SK-N-SH treated with all-trans-retinoic acid at 6 μM for 48 hours (cell line): Measurements from ENCODE around the gene TFCP2L1.

Experiments
- ATAC-seq: fragments of 200-7000 bp; cut with Tn5 transposase; 3 replicates; pipeline ENCODE4 v1.9.1; 2020; ENCODE audit warnings: mild to moderate bottlenecking, moderate library complexity
- ARNTL ChIP-seq: fragments of 450-650 bp; formaldehyde crosslinking; IDR thresholded peaks from 2 replicates; pipeline ENCODE4 v1.5.0; 2020; ENCODE audit warnings: low read depth, mild to moderate bottlenecking, moderate library complexity, borderline replicate concordance
- ESRRG ChIP-seq: fragments of 250-450 bp; sonication (Bioruptor Pico); IDR thresholded peaks from 2 replicates; pipeline ENCODE4 v1.6.1; 2021; ENCODE audit warnings: mild to moderate bottlenecking
- ISL1 ChIP-seq: fragments of 250-450 bp; sonication (Bioruptor Pico); IDR thresholded peaks from 2 replicates; pipeline ENCODE4 v2.1.2; 2022; ENCODE audit warnings: mild to moderate bottlenecking, moderate library complexity
- OSR1 ChIP-seq: fragments of 250-450 bp; sonication (Bioruptor Pico); IDR thresholded peaks from 2 replicates; pipeline ENCODE4 v1.8.0; 2022; ENCODE audit warnings: moderate library complexity, mild to moderate bottlenecking, inconsistent platforms
- RARB ChIP-seq: fragments of 250-450 bp; sonication (Bioruptor Pico); IDR thresholded peaks from 2 replicates; pipeline ENCODE4 v1.8.0; 2021; ENCODE audit warnings: mild to moderate bottlenecking, moderate library complexity
- SNAI2 ChIP-seq: fragments of 250-450 bp; sonication (Bioruptor Pico); IDR thresholded peaks from 2 replicates; pipeline ENCODE4 v1.5.0; 2020; ENCODE audit warnings: mild to moderate bottlenecking, moderate library complexity
- TOX ChIP-seq: fragments of 250-450 bp; sonication (Bioruptor Pico); IDR thresholded peaks from 2 replicates; pipeline ENCODE4 v1.8.0; 2021; ENCODE audit warnings: mild to moderate bottlenecking, moderate library complexity, borderline replicate concordance
- ZC3H10 ChIP-seq: fragments of 250-450 bp; sonication (Bioruptor Pico); IDR thresholded peaks from 2 replicates; pipeline ENCODE4 v1.5.1; 2021; ENCODE audit warnings: mild to moderate bottlenecking, moderate library complexity
- ZFP3 ChIP-seq: fragments of 250-450 bp; sonication (Bioruptor Pico); IDR thresholded peaks from 2 replicates; pipeline ENCODE4 v1.5.0; 2020; ENCODE audit warnings: mild to moderate bottlenecking, moderate library complexity
- ZFP30 ChIP-seq: fragments of 450-650 bp; formaldehyde crosslinking; IDR thresholded peaks from 2 replicates; pipeline ENCODE4 v1.5.0; 2022; ENCODE audit warnings: mild to moderate bottlenecking, moderate library complexity
- ZNF70 ChIP-seq: fragments of 450-650 bp; formaldehyde crosslinking; IDR thresholded peaks from 2 replicates; pipeline ENCODE4 v1.5.0; 2020; ENCODE audit warnings: mild to moderate bottlenecking, moderate library complexity
- ZNF8 ChIP-seq: fragments of 450-650 bp; formaldehyde crosslinking; IDR thresholded peaks from 2 replicates; pipeline ENCODE4 v1.5.0; 2020; ENCODE audit warnings: mild to moderate bottlenecking, moderate library complexity
- TF ChIP-seq, protein P1 (sequence below): fragments of 250-450 bp; sonication (Bioruptor Pico); IDR thresholded peaks from 2 replicates; pipeline ENCODE4 v1.8.0; 2020; ENCODE audit warnings: mild to moderate bottlenecking, moderate library complexity, borderline replicate concordance
- TF ChIP-seq, protein P2 (sequence below): fragments of 250-450 bp; sonication (Bioruptor Pico); IDR thresholded peaks from 2 replicates; pipeline ENCODE4 v1.5.1; 2020; ENCODE audit warnings: low read depth, mild to moderate bottlenecking, moderate library complexity
- TF ChIP-seq, protein P3 (sequence below): fragments of 250-450 bp; sonication (Bioruptor Pico); IDR thresholded peaks from 2 replicates; pipeline ENCODE4 v1.5.1; 2021; ENCODE audit warnings: mild to moderate bottlenecking, moderate library complexity
- TF ChIP-seq, protein P4 (sequence below): fragments of 250-450 bp; sonication (Bioruptor Pico); IDR thresholded peaks from 2 replicates; pipeline ENCODE4 v1.5.0; 2020; ENCODE audit warnings: mild to moderate bottlenecking, moderate library complexity
- TF ChIP-seq, protein P5 (sequence below): fragments of 250-450 bp; sonication (Bioruptor Pico); IDR thresholded peaks from 2 replicates; pipeline ENCODE4 v1.8.0; 2021; ENCODE audit warnings: low read depth, mild to moderate bottlenecking, moderate library complexity, borderline replicate concordance

The TFCP2L1 gene

DNA sequence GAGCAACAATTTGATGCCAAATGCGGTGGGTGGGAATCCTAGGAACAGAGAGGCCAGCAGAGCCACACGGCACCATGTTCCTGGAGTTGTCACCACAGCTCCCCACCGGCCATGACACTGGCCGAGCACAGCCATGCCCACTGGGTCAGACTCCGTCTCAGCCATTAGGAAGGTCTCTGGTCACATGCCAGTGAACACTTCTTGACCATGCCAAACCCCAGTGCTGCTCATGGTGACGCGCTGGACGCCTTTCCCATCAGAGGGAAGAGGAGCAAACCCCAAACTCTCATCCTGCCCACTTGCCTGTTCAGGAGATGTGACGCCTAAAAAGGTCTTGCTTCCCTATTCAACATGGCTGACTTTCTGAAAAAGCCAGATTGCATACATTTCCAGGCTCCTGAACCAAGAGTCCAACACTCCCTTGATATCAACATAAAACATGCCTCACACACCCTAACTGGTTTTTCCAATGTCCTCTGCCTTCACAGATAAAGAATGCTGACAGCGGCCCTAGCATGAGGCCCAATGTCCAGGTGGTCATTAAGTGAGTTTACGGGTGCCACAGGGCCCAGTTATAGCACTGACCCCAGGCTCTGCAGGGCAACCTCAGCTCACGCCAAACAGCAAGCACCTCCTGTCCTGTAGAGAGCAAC lies 31.9 kb downstream of the TFCP2L1 start:
- TF ChIP-seq ESRRG, result no peak
- no peak for TF ChIP-seq OSR1 (CRISPR knock-in tag)
- no peak for TF ChIP-seq TOX (CRISPR knock-in tag)
- TF ChIP-seq, protein P1, sequence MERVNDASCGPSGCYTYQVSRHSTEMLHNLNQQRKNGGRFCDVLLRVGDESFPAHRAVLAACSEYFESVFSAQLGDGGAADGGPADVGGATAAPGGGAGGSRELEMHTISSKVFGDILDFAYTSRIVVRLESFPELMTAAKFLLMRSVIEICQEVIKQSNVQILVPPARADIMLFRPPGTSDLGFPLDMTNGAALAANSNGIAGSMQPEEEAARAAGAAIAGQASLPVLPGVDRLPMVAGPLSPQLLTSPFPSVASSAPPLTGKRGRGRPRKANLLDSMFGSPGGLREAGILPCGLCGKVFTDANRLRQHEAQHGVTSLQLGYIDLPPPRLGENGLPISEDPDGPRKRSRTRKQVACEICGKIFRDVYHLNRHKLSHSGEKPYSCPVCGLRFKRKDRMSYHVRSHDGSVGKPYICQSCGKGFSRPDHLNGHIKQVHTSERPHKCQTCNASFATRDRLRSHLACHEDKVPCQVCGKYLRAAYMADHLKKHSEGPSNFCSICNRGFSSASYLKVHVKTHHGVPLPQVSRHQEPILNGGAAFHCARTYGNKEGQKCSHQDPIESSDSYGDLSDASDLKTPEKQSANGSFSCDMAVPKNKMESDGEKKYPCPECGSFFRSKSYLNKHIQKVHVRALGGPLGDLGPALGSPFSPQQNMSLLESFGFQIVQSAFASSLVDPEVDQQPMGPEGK, result no peak
- ATAC-seq, result no peak

DNA sequence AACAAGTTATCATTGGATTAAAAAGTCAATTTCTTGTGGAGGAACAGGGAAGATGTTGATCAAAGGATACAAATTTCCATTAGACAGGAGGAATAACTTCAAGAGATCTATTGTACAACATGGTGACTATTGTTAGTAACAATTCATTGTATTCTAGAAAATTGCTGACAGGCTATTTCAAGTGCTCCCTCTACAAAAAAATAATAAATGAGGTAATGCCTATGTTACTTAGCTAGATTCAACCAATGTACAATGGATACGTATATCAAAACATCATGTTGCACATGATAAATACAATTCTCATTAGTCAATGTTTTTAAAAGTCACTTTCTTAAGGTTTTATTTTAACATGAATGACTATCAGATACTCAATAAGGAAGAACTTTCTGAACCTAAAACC lies 33.5 kb downstream of the TFCP2L1 start:
- TF ChIP-seq, protein P2, sequence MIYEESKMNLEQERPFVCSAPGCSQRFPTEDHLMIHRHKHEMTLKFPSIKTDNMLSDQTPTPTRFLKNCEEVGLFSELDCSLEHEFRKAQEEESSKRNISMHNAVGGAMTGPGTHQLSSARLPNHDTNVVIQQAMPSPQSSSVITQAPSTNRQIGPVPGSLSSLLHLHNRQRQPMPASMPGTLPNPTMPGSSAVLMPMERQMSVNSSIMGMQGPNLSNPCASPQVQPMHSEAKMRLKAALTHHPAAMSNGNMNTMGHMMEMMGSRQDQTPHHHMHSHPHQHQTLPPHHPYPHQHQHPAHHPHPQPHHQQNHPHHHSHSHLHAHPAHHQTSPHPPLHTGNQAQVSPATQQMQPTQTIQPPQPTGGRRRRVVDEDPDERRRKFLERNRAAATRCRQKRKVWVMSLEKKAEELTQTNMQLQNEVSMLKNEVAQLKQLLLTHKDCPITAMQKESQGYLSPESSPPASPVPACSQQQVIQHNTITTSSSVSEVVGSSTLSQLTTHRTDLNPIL, result no peak
- no peak for TF ChIP-seq ESRRG
- TF ChIP-seq, protein P3, sequence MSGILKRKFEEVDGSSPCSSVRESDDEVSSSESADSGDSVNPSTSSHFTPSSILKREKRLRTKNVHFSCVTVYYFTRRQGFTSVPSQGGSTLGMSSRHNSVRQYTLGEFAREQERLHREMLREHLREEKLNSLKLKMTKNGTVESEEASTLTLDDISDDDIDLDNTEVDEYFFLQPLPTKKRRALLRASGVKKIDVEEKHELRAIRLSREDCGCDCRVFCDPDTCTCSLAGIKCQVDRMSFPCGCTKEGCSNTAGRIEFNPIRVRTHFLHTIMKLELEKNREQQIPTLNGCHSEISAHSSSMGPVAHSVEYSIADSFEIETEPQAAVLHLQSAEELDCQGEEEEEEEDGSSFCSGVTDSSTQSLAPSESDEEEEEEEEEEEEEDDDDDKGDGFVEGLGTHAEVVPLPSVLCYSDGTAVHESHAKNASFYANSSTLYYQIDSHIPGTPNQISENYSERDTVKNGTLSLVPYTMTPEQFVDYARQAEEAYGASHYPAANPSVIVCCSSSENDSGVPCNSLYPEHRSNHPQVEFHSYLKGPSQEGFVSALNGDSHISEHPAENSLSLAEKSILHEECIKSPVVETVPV (CRISPR knock-in tag), result no peak
- TF ChIP-seq OSR1 (CRISPR knock-in tag), result no peak
- no peak for TF ChIP-seq RARB (CRISPR knock-in tag)
- ATAC-seq, result no peak

DNA sequence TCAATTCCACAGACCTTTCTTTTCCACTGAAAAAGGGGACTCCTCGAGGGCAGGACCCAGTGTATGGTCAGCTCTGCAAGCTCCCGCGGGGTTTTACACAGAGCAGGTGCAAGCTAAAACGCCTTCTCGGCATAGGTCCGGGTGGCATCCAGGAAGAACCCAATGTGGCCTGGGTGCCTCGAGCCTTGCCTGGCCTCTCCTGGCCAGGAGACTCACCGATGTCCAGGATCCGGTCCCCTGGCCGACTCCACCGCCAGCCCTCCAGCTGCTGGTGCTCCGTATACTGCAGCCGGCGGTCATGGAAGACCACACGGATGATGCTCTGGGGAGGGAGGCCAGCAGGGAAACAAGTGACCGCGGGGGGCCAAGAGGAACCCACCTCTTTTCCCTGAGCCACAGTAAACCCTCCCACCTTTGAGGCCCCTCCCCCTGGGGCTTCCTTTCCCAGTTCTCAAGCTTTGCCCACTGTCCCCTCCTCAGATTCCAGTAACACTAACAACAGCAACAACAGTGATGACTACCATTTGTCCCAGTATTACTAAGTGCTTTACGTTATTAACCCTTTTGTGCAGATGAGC lies 36.1 kb downstream of the TFCP2L1 start:
- TF ChIP-seq SNAI2 (CRISPR knock-in tag) (no peak), ZFP3 (CRISPR knock-in tag) (no peak), ZNF70 (CRISPR knock-in tag) (no peak), ZNF8 (CRISPR knock-in tag) (no peak), OSR1 (CRISPR knock-in tag) (no peak), ZFP30 (CRISPR knock-in tag) (no peak), ARNTL (no peak), RARB (CRISPR knock-in tag) (no peak), ESRRG (no peak), ISL1 (CRISPR knock-in tag) (no peak), TOX (CRISPR knock-in tag) (no peak)
- TF ChIP-seq, protein P4, sequence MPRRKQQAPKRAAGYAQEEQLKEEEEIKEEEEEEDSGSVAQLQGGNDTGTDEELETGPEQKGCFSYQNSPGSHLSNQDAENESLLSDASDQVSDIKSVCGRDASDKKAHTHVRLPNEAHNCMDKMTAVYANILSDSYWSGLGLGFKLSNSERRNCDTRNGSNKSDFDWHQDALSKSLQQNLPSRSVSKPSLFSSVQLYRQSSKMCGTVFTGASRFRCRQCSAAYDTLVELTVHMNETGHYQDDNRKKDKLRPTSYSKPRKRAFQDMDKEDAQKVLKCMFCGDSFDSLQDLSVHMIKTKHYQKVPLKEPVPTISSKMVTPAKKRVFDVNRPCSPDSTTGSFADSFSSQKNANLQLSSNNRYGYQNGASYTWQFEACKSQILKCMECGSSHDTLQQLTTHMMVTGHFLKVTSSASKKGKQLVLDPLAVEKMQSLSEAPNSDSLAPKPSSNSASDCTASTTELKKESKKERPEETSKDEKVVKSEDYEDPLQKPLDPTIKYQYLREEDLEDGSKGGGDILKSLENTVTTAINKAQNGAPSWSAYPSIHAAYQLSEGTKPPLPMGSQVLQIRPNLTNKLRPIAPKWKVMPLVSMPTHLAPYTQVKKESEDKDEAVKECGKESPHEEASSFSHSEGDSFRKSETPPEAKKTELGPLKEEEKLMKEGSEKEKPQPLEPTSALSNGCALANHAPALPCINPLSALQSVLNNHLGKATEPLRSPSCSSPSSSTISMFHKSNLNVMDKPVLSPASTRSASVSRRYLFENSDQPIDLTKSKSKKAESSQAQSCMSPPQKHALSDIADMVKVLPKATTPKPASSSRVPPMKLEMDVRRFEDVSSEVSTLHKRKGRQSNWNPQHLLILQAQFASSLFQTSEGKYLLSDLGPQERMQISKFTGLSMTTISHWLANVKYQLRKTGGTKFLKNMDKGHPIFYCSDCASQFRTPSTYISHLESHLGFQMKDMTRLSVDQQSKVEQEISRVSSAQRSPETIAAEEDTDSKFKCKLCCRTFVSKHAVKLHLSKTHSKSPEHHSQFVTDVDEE (CRISPR knock-in tag), result no peak
- TF ChIP-seq, protein P2, result no peak
- TF ChIP-seq, protein P3 (CRISPR knock-in tag), result no peak
- no peak for ATAC-seq

DNA sequence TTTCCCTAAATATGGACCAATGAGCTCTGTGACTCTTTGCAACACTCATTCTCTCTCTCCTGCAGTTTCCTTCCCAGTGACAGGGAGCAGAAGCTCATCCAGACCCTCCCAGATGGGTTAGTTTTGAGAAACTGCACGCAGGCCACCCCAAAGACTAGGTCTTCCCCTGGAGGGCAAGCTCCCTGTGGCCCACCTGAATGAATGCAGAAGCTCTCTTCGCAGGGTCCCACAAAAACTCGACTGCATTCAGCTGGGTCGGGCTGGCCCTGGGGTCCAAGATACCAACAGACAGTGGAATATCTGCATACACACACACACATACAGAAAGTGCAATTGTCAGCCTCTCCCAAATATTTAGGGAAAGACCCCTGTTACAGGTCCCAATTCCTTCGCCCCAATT lies 37.0 kb downstream of the TFCP2L1 start:
- no peak for ATAC-seq
- TF ChIP-seq SNAI2 (CRISPR knock-in tag) (no peak), ESRRG (no peak), ZC3H10 (CRISPR knock-in tag) (no peak), ISL1 (CRISPR knock-in tag) (no peak), ZNF8 (CRISPR knock-in tag) (no peak)
- TF ChIP-seq, protein P5, sequence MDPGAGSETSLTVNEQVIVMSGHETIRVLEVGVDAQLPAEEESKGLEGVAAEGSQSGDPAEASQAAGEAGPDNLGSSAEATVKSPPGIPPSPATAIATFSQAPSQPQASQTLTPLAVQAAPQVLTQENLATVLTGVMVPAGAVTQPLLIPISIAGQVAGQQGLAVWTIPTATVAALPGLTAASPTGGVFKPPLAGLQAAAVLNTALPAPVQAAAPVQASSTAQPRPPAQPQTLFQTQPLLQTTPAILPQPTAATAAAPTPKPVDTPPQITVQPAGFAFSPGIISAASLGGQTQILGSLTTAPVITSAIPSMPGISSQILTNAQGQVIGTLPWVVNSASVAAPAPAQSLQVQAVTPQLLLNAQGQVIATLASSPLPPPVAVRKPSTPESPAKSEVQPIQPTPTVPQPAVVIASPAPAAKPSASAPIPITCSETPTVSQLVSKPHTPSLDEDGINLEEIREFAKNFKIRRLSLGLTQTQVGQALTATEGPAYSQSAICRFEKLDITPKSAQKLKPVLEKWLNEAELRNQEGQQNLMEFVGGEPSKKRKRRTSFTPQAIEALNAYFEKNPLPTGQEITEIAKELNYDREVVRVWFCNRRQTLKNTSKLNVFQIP (CRISPR knock-in tag), result no peak
- TF ChIP-seq, protein P1, result no peak
